VCaP (cell line): ENCODE data around the gene TM4SF20.

ENCODE experiments used
- H3K27ac ChIP-seq: fragments of 450-650 bp; 2 replicates; pipeline ENCODE4 v1.5.1; 2017
- TF ChIP-seq, protein P1 (sequence below): fragments of 450-650 bp; conservative IDR thresholded peaks from 2 replicates; pipeline ENCODE4 v1.5.1; 2017; ENCODE audit warnings: mild to moderate bottlenecking, moderate library complexity

The TM4SF20 gene

GRCh38 chr2:227379095-227379494, at the start of gene TM4SF20:
TSS of gene TM4SF20 (minus strand) at chr2:227379306. CDS start at chr2:227379268, 38 bp downstream.
- H3K27ac ChIP-seq = peak within 1 kb of the TSS; percentile 47
- TF ChIP-seq, protein P1, sequence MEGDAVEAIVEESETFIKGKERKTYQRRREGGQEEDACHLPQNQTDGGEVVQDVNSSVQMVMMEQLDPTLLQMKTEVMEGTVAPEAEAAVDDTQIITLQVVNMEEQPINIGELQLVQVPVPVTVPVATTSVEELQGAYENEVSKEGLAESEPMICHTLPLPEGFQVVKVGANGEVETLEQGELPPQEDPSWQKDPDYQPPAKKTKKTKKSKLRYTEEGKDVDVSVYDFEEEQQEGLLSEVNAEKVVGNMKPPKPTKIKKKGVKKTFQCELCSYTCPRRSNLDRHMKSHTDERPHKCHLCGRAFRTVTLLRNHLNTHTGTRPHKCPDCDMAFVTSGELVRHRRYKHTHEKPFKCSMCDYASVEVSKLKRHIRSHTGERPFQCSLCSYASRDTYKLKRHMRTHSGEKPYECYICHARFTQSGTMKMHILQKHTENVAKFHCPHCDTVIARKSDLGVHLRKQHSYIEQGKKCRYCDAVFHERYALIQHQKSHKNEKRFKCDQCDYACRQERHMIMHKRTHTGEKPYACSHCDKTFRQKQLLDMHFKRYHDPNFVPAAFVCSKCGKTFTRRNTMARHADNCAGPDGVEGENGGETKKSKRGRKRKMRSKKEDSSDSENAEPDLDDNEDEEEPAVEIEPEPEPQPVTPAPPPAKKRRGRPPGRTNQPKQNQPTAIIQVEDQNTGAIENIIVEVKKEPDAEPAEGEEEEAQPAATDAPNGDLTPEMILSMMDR = no peak

GRCh38 chr2:227428731-227429285, 49.7 kb upstream of the TM4SF20 start:
- TF ChIP-seq, protein P1 = no peak
- H3K27ac ChIP-seq = no peak overlapping the region

DNA sequence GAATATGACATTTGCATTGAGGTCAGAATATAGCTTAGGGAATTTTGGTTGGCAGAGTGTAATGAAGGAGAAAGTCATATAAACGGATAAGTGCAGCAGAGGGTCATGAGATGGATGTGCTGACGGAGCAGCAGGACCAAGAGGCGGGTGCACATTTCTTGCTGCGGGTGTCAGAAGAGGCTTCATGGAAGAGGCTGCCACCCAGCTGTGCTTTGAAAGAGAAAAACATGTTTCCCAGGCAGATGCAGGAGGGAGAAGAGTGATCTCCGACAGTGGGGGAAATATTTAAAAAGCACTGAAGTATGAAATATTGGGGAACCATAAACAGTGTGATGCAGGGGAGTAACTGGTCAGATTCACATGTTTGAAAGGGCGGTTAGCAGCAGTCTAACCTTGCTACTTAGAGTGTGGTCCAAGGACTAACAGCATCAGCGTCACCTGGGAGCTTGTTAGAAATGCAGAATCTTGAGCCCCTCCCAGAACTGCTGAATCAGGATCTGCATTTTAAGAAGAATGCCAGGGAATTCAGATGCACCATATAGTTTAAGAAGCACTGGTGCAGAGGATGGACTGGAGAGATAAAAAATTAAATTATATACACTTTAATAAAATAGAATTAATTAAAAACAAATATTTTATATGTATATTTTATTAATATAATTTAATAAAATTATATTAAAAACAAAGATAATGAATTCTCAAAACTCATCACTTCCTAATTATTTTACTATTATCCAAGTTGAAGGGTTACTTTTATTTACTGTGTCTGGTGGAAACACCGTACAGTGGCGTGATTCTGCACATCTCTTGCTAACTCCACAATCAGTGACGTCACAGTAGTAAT, 44.8 kb upstream of the TM4SF20 start:
- H3K27ac ChIP-seq = no peak overlapping the region
- TF ChIP-seq, protein P1 = no peak

DNA sequence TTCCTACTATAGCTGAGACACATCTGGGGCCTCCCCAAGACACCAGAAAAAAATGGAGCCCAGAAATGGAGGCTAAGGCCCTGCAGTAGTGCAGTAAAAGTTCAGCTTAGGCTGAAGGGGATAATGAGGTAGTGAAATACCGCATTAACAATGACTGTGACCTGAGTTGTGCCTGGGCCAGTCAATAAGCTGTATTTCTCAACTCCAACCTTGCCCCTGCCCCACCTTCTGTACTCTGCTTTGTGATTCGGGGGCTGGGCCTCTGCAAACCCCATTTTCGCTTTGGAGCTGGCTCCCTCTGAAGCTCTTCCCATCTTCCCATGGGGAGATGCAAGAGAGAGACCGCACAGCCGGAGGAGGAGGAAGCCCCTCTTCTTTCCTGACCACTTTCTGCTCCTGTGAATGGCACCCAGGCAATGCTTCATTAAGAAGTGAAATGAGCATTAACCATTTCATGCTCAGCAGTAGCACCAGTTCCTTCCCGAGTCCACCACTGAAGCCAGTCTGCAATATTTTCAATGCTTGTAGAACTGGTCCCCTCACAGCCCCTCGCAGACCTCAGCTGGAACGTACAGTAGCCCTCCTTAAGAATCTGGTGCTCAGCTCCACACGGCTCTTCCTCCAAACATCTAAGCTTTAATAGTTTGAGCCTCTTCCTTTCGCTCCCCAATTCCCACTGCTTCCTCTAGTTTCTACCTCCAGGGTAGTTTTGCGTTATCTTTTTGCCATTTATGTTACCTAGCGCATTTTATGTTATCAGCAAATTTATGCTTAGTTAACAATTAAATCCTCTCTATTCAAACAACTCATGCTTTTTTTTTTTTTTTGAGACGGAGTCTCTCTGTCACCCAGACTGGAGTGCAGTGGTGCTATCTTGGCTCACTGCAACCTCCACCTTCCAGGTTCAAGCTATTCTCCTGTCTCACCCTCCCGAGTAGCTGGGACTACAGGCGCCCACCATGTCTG, 41.3 kb upstream of the TM4SF20 start:
- no peak overlapping the region for H3K27ac ChIP-seq
- TF ChIP-seq, protein P1 = no peak

DNA sequence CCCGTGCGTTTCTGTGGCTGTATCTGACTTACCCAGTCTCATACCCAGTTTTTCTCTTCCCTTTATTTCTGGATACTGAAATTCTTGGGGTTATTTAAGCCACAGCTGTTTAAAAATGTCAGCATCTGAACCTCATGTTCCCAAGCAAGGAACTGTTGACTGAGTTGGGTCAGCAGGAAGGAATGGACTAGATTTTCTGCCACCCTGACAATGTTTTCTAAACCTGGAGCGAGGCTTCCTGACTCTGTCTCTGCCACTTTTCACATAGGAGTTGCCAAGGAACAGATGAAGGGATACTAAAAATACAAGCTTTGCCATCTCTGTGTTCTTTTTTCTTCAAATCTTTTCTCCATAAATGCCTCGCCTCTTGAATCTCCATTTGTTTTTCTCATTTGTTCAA, 37.6 kb upstream of the TM4SF20 start:
- H3K27ac ChIP-seq = no peak overlapping the region
- TF ChIP-seq, protein P1 = no peak

GRCh38 chr2:227415538-227416424, 36.7 kb upstream of the TM4SF20 start:
- TF ChIP-seq, protein P1 = no peak
- no peak overlapping the region for H3K27ac ChIP-seq
